Mucosa of descending colon (tissue), 3 donors: ENCODE data around the gene RERG. TPM values are rescaled to one million over a fixed set of nuclear protein-coding genes. Genes with fewer than 3 reads are reported as not detected.

Experiments used
- ATAC-seq: fragments of 200-7000 bp; cut with Tn5 transposase; one replicate; pipeline ENCODE4 v1.9.1; 2020; ENCODE audit warnings: mild to moderate bottlenecking, moderate library complexity
- DNase-seq, 3 donors: peaks; one replicate each; pipeline ENCODE4 v3.0.0-alpha.2; 2020
- H3K36me3 ChIP-seq: fragments of 200-600 bp; one replicate; pipeline ENCODE4 v1.8.0; 2021; ENCODE audit warnings: low read depth, mild to moderate bottlenecking
- H3K4me1 ChIP-seq: fragments of 200-600 bp; one replicate; pipeline ENCODE4 v1.8.0; 2021; ENCODE audit warnings: low read depth, mild to moderate bottlenecking
- H3K4me3 ChIP-seq: fragments of 200-600 bp; one replicate; pipeline ENCODE4 v1.8.0; 2021; ENCODE audit warnings: mild to moderate bottlenecking
- H3K9me3 ChIP-seq: fragments of 200-600 bp; one replicate; pipeline ENCODE4 v1.8.0; 2021; ENCODE audit warnings: mild to moderate bottlenecking
- intact Hi-C, 2 donors: fragments of 100-400 bp; cut with DNase I in 1 of 2; cut with micrococcal nuclease in 1 of 2; formaldehyde crosslinking; loops; one replicate each; pipeline versions ENCODE4 v1.11.0 to v1.11.1; 2022; cut with DNase I, micrococcal nuclease
- total RNA-seq, 3 donors: library from RNA; stranded (reverse); fragmentation: NEBNext Ultra II Directional in 2 of 3; extraction: Animal tissue kit (Norgen Biotek cat#: 25700) in 2 of 3; gene quantifications; one replicate each; pipeline versions ENCODE4 v1.2.1 to v1.2.4, GENCODE V29; 2021 to 2023
- TF ChIP-seq, protein P1 (sequence below): fragments of 200-600 bp; IDR thresholded peaks from one replicate; pipeline ENCODE4 v1.8.0; 2022; ENCODE audit warnings: antibody characterized with exemption, mild to moderate bottlenecking
- donor health status: DM: no; HTN: no; CAD: no; lungs with moderate emphysema.
- donor health status: DM: no; HTN: no; CAD: no.
- donor health status: DM: no; HTN: yes; CAD: no.

RERG gene
- total RNA-seq, 3 donors from 2014 or later: 1.4 to 31.6 (median 5.2) TPM

DNA sequence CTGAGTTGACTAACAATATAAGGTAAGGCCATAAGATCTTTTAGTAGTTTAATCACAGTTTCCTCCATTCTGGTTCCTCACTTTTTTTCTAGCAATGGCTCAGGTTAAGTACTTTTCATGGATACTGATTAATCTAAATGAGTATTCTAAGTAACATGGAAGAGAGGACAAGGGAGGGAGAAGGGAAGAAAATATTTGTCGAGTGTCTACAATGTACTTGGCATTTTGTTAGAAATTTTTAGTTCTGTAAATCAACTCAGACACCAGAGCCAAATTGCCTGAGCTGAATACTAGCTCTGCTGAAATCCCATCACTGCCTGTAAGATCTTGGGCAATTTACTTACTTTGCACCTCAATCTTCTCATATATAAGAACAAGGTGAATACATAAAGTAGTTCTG is 20.2 kb downstream of the RERG start:
- no peaks in the 10 kb centered on the region for H3K36me3 ChIP-seq
- no peak overlapping the region for H3K4me3 ChIP-seq
- ATAC-seq (no peak), DNase-seq (no peak)
- TF ChIP-seq, protein P1, sequence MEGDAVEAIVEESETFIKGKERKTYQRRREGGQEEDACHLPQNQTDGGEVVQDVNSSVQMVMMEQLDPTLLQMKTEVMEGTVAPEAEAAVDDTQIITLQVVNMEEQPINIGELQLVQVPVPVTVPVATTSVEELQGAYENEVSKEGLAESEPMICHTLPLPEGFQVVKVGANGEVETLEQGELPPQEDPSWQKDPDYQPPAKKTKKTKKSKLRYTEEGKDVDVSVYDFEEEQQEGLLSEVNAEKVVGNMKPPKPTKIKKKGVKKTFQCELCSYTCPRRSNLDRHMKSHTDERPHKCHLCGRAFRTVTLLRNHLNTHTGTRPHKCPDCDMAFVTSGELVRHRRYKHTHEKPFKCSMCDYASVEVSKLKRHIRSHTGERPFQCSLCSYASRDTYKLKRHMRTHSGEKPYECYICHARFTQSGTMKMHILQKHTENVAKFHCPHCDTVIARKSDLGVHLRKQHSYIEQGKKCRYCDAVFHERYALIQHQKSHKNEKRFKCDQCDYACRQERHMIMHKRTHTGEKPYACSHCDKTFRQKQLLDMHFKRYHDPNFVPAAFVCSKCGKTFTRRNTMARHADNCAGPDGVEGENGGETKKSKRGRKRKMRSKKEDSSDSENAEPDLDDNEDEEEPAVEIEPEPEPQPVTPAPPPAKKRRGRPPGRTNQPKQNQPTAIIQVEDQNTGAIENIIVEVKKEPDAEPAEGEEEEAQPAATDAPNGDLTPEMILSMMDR: no peak
- H3K4me1 ChIP-seq: no peaks in the 10 kb centered on the region
- no peaks in the 10 kb centered on the region for H3K9me3 ChIP-seq
- intact Hi-C loops: no loop called here

DNA sequence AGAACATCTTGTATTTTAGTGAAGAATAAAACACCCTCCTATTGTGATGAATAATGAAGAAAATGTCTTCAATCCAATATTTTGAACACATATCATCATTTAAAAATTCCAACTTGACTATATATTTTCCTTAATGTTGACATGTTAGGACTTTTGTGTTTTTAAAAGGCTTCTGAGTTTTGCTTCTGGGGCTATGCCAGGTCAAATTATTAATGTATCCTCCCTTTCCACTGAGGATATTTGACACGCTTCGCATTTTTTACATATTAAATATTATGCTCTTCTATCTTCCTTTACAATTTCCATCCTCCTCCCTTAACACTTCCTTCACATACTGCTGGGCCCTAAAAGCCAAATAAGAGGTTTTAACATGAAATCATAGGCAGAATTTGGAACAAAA is 20.6 kb downstream of the RERG start:
- Histone ChIP-seq H3K9me3 (no peaks in the 10 kb centered on the region), H3K4me1 (no peaks in the 10 kb centered on the region), H3K36me3 (no peaks in the 10 kb centered on the region), H3K4me3 (no peak overlapping the region)
- intact Hi-C loops: no loop called here
- TF ChIP-seq, protein P1: no peak
- ATAC-seq (no peak), DNase-seq (no peak)

GRCh38 chr12:15199930-15200329 is 21.3 kb downstream of the RERG start:
- H3K36me3 ChIP-seq: no peaks in the 10 kb centered on the region
- TF ChIP-seq, protein P1: no peak
- H3K4me3 ChIP-seq: no peak overlapping the region
- DNase-seq (no peak), ATAC-seq (no peak)
- intact Hi-C loops: no loop called here
- H3K4me1 ChIP-seq: no peaks in the 10 kb centered on the region
- H3K9me3 ChIP-seq: no peaks in the 10 kb centered on the region

DNA sequence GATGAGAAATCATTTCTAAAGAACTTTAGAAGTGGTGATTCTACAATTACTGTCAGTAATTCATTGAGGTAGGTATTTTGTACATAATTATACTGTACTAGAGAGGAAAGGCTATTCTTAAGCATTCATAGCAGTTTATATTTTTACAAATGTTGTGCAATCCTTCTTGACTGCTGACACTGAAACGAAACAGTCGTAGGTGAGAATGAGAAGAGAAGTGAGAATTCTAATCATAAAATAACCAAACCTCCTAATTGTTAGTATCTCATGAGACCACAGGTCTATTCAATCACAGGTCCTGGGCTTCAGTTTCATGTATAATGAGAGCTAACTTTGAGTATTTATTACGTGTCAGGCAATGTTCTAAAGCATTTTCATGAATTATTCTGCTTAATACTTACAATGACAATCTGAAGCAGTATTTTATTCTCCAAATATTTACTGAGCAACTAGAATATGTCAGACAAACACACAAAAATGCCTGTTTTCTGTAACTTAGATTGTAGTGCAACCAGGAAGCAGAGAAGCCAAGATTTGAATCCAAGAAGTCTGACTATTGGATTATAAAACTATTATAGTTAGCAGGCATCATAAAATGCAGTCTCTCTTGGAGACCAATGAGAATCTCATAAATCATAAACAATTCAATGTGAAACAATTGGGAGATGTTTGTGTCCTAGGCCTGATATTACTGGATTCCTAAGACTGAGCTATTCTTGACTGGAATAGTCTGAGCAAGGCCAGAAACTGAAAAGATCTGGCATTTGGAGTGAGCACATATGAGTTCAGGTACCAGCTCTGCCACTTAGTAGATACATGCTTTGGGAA is 24.3 kb downstream of the RERG start:
- Histone ChIP-seq H3K4me3 (no peak overlapping the region), H3K36me3 (no peaks in the 10 kb centered on the region), H3K4me1 (no peaks in the 10 kb centered on the region), H3K9me3 (no peaks in the 10 kb centered on the region)
- no peak for DNase-seq
- intact Hi-C loops: no loop called here
- peak; percentile 31 for ATAC-seq
- TF ChIP-seq, protein P1: no peak

DNA sequence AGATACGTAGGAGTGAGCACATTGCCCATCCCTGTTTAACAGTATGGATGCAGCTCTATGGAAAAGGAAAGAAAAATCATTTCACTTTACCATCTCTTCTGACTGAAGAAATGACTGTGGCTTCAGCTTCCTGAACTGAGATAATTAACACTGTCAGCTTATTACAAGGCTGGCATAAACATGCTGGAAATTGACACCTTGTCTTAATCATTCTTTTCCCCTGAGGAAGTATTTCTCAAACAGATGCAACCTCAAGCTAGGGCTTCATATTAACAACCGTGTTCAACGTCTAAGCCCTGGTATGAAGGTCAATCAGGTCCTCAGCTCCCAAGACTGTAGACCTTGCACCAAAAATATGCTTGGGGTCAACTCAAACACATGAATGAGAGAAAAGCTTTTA is 25.0 kb downstream of the RERG start:
- intact Hi-C loops: no loop called here
- no peaks in the 10 kb centered on the region for H3K36me3 ChIP-seq
- H3K9me3 ChIP-seq: no peaks in the 10 kb centered on the region
- no peak overlapping the region for H3K4me3 ChIP-seq
- no peaks in the 10 kb centered on the region for H3K4me1 ChIP-seq
- TF ChIP-seq, protein P1: no peak
- DNase-seq (no peak), ATAC-seq (no peak)
